HUES64 (cell line): ENCODE measurements around the gene ZNF862.
"Not testable (repeated sequence)": the region's sequence is repeated elsewhere in the genome, so short reads cannot be mapped to it uniquely, and the experiment has no call there.

Experiments used
- H3K27ac ChIP-seq: 2 replicates; pipeline ENCODE4 v1.7.0; 2013; ENCODE audit warnings: low read depth, low read length, inconsistent platforms
- H3K27me3 ChIP-seq: 2 replicates; pipeline ENCODE4 v1.6.1; 2013; ENCODE audit warnings: mild to moderate bottlenecking, low read length; ENCODE audit not compliant: insufficient read depth
- H3K36me3 ChIP-seq: 2 replicates; pipeline ENCODE4 v1.6.1; 2013; ENCODE audit warnings: mild to moderate bottlenecking, low read length; ENCODE audit not compliant: insufficient read depth
- H3K4me1 ChIP-seq: 2 replicates; pipeline ENCODE4 v1.6.1; 2013; ENCODE audit warnings: mild to moderate bottlenecking, low read length, moderate library complexity; ENCODE audit not compliant: insufficient read depth
- H3K4me3 ChIP-seq: 2 replicates; pipeline ENCODE4 v1.5.1; 2013; ENCODE audit warnings: mild to moderate bottlenecking, low read length, moderate library complexity
- H3K9ac ChIP-seq: 2 replicates; pipeline ENCODE4 v1.6.1; 2013; ENCODE audit warnings: mild to moderate bottlenecking, low read depth, low read length
- H3K9me3 ChIP-seq: 2 replicates; pipeline ENCODE4 v1.6.1; 2013; ENCODE audit warnings: low read depth, low read length; ENCODE audit not compliant: insufficient read depth
- WGBS: fragments of 150-250, 120-280 bp; methylation state at CpG from one replicate; pipeline ENCODE4 v1.1.7; 2013; ENCODE audit warnings: missing lambda C conversion rate; 5-methylcytosine and 5-hydroxymethylcytosine counted together

ZNF862 gene

GRCh38 chr7:149825567-149826343 is 12.4 kb upstream of the ZNF862 start:
- no peaks in the 10 kb centered on the region for H3K27me3 ChIP-seq
- WGBS, result 94% methylated on average over 19 of the region's 19 CpGs
- no peaks in the 10 kb centered on the region for H3K4me1 ChIP-seq

GRCh38 chr7:149826344-149827088 is 11.7 kb upstream of the ZNF862 start:
- WGBS, result 89% methylated on average over 12 of the region's 12 CpGs
- no peak overlapping the region for H3K27ac ChIP-seq
- H3K9ac ChIP-seq, result no peak overlapping the region
- H3K36me3 ChIP-seq, result no peaks in the 10 kb centered on the region
- H3K27me3 ChIP-seq, result 0 out of 2 replicates have a peak, but pooled peaks cover 2% of the 10 kb centered on the region
- H3K4me3 ChIP-seq, result no peak overlapping the region
- H3K9me3 ChIP-seq, result peaks cover 12% of the 10 kb centered on the region; the same call in 1 of the 2 replicates
- peaks cover 3% of the 10 kb centered on the region; the same call in 1 of the 2 replicates for H3K4me1 ChIP-seq

More at GRCh38 chr7:149825567-149826343, 12.4 kb upstream of the ZNF862 start:
- no peak overlapping the region for H3K4me3 ChIP-seq
- no peak overlapping the region for H3K9ac ChIP-seq
- no peak overlapping the region for H3K27ac ChIP-seq
- H3K9me3 ChIP-seq, result peaks cover 12% of the 10 kb centered on the region; the same call in 1 of the 2 replicates
- H3K36me3 ChIP-seq, result no peaks in the 10 kb centered on the region

GRCh38 chr7:149827089-149827981 is 10.8 kb upstream of the ZNF862 start:
- 90% methylated on average over 23 of the region's 23 CpGs for WGBS
- H3K4me1 ChIP-seq, result peaks cover 9% of the 10 kb centered on the region; the same call in 1 of the 2 replicates
- no peaks in the 10 kb centered on the region for H3K36me3 ChIP-seq
- H3K9me3 ChIP-seq, result peaks cover 12% of the 10 kb centered on the region; the same call in 1 of the 2 replicates
- H3K27ac ChIP-seq, result no peak overlapping the region
- 0 out of 2 replicates have a peak, but pooled peaks cover 2% of the 10 kb centered on the region for H3K27me3 ChIP-seq
- H3K9ac ChIP-seq, result no peak overlapping the region
- no peak overlapping the region for H3K4me3 ChIP-seq

DNA sequence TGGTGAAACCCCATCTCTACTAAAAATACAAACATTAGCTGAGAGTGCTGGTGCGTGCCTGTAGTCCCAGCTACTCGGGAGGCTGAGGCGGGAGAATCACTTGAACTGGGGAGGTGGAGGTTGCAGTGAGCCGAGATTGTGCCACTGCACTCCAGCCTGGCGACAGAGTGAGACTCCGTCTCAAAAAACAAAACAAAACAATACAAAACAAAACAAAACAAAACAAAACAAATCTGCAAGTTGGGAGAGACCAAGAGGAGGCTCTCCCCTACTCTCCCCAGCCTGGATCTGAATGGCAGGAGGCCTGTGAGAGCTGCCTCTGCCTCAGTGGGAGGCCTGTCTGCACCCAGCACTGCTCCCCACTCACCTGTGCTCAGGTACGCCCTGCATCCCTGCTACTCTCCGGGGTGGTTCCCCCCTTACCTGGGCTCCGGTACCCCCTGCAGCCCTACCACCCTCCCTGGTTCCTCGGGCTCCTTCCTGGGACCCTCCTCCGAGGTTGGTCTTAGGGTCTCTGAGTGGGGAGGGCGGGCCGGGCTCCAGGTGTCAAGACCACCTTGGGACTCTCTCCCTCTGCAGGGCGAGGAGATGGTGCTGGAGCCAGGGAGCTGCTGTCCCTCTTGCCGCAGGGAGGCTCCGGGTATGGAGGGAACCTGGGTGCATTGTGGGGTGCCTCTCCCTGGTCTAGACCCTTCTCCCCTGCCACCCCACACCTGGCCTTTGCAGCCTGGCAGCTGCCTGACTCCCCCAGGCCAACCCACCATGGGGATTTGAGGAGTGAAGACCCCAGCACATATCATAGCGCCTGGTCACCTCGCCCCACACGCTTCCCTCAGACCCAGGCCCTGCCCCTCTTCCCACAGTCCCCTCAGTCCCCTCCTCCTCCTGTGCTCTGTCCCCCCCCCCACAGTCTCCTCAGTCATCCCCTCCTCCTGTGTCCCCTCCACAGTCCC is 9.5 kb upstream of the ZNF862 start:
- Histone ChIP-seq H3K4me1 (peaks cover 9% of the 10 kb centered on the region; the same call in 1 of the 2 replicates), H3K27ac (no peak overlapping the region), H3K36me3 (no peaks in the 10 kb centered on the region), H3K27me3 (0 out of 2 replicates have a peak, but pooled peaks cover 2% of the 10 kb centered on the region), H3K9me3 (peaks cover 7% of the 10 kb centered on the region; the same call in 1 of the 2 replicates), H3K4me3 (no peak overlapping the region), H3K9ac (no peak overlapping the region)
- WGBS, result 91% methylated on average over 17 of the region's 19 CpGs

DNA sequence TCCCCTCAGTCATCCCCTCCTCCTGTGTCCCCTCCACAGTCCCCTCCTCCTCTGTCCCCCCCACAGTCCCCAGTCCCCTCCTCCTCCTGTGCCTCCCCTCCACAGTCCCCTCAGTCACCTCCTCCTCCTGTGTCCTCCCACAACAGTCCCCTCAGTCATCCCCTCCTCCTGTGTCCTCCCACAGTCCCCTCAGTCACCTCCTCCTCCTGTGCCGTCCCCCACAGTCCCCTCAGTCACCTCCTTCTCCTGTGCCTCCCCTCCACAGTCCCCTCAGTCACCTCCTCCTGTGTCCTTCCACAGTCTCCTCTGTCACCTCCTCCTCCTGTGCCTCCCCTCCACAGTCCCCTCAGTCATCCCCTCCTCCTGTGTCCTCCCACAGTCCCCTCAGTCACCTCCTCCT is 7.6 kb upstream of the ZNF862 start:
- not testable (repeated sequence) for H3K9ac ChIP-seq, H3K4me3 ChIP-seq, H3K4me1 ChIP-seq, H3K36me3 ChIP-seq, H3K9me3 ChIP-seq, H3K27me3 ChIP-seq, H3K27ac ChIP-seq
- WGBS, result 68% methylated on average over 1 of the region's 1 CpG

GRCh38 chr7:149830997-149831740 is 7.0 kb upstream of the ZNF862 start:
- 58% methylated on average over 11 of the region's 11 CpGs for WGBS
- H3K9me3 ChIP-seq, result no peaks in the 10 kb centered on the region
- H3K4me1 ChIP-seq, result peaks cover 9% of the 10 kb centered on the region; the same call in 1 of the 2 replicates
- no peak overlapping the region for H3K9ac ChIP-seq
- no peak overlapping the region for H3K27ac ChIP-seq
- peaks cover 10% of the 10 kb centered on the region; the same call in 1 of the 2 replicates for H3K27me3 ChIP-seq
- H3K36me3 ChIP-seq, result no peaks in the 10 kb centered on the region
- no peak overlapping the region for H3K4me3 ChIP-seq

DNA sequence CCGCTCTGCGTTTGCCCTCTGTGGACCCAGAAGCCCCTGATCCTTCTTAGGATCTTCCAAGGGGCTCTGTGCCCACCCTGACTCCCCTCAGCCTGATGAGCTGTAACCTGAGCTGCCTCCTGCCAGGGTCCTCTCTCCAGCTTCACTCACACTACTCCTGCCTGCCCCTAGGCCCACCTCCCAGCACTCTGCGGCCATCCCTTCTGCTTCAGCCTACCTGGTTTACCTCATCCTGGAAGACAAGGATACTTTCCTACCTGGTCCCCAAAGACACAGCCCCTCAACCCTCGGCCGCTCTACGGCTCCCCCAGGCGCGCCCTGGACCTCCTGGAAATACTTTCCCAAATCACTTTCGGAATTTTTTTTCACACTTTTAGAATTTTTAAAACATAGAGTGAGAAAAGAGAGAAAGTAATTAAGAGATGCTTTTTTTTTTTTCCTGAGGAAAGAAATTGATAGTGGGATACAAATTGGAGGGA is 6.4 kb upstream of the ZNF862 start:
- WGBS, result 74% methylated on average over 8 of the region's 9 CpGs
- no peaks in the 10 kb centered on the region for H3K36me3 ChIP-seq
- H3K9ac ChIP-seq, result no peak overlapping the region
- H3K4me3 ChIP-seq, result no peak overlapping the region
- H3K9me3 ChIP-seq, result no peaks in the 10 kb centered on the region
- H3K27me3 ChIP-seq, result peaks cover 10% of the 10 kb centered on the region; the same call in 1 of the 2 replicates
- no peak overlapping the region for H3K27ac ChIP-seq
- H3K4me1 ChIP-seq, result peaks cover 9% of the 10 kb centered on the region; the same call in 1 of the 2 replicates

- Histone ChIP-seq H3K9me3 (no peaks in the 10 kb centered on the region), H3K36me3 (no peaks in the 10 kb centered on the region), H3K4me3 (no peak overlapping the region), H3K27me3 (peaks cover 10% of the 10 kb centered on the region; the same call in 1 of the 2 replicates), H3K9ac (no peak overlapping the region), H3K4me1 (peaks cover 9% of the 10 kb centered on the region; the same call in 1 of the 2 replicates), H3K27ac (no peak overlapping the region)
- 87% methylated on average over 13 of the region's 13 CpGs for WGBS
These were observed 5.7 kb upstream of the ZNF862 start for GRCh38 chr7:149832332-149833041.
